ENCODE data around the gene DGUOK. TPM values are rescaled to one million over a fixed set of nuclear protein-coding genes. Genes with fewer than 3 reads are reported as not detected.

The DGUOK gene
- total RNA-seq, 2 donors from 2014 or later: 77.4 to 107 TPM

- Histone ChIP-seq H3K36me3 (no peaks in the 10 kb centered on the region), H3K4me3 (no peak overlapping the region), H3K9me3 (no peaks in the 10 kb centered on the region), H3K27ac (no peak overlapping the region), H3K27me3 (replicated peaks; ENCODE audit: insufficient read depth) (no peaks in the 10 kb centered on the region), H3K4me1 (replicated peaks) (peaks cover 9% of the 10 kb centered on the region)
- 89% methylated on average over 3 of the region's 3 CpGs for WGBS
- DNase-seq (ENCODE audit: low spot score): no peak
- TF ChIP-seq POLR2A (IDR thresholded peaks at IDR 0.05) (no peak), POLR2AphosphoS5 (IDR thresholded peaks at IDR 0.05) (no peak)
- TF ChIP-seq, protein P1, sequence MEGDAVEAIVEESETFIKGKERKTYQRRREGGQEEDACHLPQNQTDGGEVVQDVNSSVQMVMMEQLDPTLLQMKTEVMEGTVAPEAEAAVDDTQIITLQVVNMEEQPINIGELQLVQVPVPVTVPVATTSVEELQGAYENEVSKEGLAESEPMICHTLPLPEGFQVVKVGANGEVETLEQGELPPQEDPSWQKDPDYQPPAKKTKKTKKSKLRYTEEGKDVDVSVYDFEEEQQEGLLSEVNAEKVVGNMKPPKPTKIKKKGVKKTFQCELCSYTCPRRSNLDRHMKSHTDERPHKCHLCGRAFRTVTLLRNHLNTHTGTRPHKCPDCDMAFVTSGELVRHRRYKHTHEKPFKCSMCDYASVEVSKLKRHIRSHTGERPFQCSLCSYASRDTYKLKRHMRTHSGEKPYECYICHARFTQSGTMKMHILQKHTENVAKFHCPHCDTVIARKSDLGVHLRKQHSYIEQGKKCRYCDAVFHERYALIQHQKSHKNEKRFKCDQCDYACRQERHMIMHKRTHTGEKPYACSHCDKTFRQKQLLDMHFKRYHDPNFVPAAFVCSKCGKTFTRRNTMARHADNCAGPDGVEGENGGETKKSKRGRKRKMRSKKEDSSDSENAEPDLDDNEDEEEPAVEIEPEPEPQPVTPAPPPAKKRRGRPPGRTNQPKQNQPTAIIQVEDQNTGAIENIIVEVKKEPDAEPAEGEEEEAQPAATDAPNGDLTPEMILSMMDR (IDR thresholded peaks at IDR 0.05): no peak
- intact Hi-C loops (cut with DNase I): no loop called here
These were observed 6.5 kb downstream of the DGUOK start for GRCh38 chr2:73933194-73933593.

DNA sequence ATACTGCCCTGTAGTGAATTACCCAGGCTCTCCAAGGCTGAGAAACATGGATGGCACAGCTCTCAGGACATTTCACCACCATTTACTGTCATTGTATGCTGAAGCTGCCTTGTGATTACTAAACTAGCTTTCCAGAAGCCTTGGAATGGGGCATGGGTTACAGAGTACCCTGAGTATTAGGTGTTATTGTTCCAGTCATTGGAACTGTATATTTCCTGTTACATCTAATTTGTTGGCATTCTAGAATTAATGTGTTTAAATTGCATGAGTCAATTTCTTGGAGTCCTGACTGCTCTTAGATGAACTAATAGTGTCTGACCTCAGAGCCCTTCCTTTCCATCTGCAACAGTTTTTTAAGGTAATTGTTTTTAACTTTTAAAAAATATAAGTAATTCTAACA, 9.0 kb downstream of the DGUOK start:
- Histone ChIP-seq H3K4me1 (replicated peaks) (no peaks in the 10 kb centered on the region), H3K27me3 (replicated peaks; ENCODE audit: insufficient read depth) (no peaks in the 10 kb centered on the region), H3K9me3 (no peaks in the 10 kb centered on the region), H3K27ac (no peak overlapping the region), H3K4me3 (no peak overlapping the region), H3K36me3 (no peaks in the 10 kb centered on the region)
- TF ChIP-seq, protein P1 (IDR thresholded peaks at IDR 0.05): no peak
- TF ChIP-seq POLR2A (IDR thresholded peaks at IDR 0.05) (no peak), POLR2AphosphoS5 (IDR thresholded peaks at IDR 0.05) (no peak)
- DNase-seq (ENCODE audit: low spot score): no peak
- intact Hi-C loops (cut with DNase I): loop anchor here (5.0 kb wide), 1 partner anchor 62 kb away; no protein-coding TSS in a partner anchor

GRCh38 chr2:73937103-73937885, 10.6 kb downstream of the DGUOK start:
- no peak overlapping the region for H3K4me3 ChIP-seq
- H3K9me3 ChIP-seq: no peaks in the 10 kb centered on the region
- intact Hi-C loops (cut with DNase I): loop anchor here (5.0 kb wide), 1 partner anchor 60 kb away; no protein-coding TSS in a partner anchor
- H3K27me3 ChIP-seq (replicated peaks; ENCODE audit: insufficient read depth): no peaks in the 10 kb centered on the region
- no peak for DNase-seq (ENCODE audit: low spot score)
- no peaks in the 10 kb centered on the region for H3K4me1 ChIP-seq (replicated peaks)
- no peaks in the 10 kb centered on the region for H3K36me3 ChIP-seq
- WGBS: 85% methylated on average over 4 of the region's 4 CpGs
- TF ChIP-seq POLR2A (IDR thresholded peaks at IDR 0.05) (no peak), POLR2AphosphoS5 (IDR thresholded peaks at IDR 0.05) (no peak)
- TF ChIP-seq, protein P1 (IDR thresholded peaks at IDR 0.05): no peak
- no peak overlapping the region for H3K27ac ChIP-seq

DNA sequence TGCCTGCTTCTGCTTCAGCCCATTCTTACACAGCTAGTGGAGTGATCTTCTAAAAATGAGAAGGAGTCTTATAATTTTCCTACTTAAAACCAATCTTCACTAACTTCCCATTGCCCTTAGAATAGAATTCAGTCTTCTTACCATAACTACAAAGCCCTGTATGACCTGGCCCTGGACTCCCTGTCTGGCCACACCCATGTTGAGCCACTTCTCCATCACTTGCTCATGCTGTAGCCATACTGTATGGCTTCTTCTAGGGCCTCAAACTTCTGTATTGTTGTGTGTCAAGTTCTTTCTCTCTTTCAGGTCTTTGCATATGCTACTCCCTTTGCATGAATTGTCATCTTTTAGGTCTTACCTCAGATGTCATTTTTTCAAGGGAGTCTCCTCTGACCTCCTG, 11.2 kb downstream of the DGUOK start:
- Histone ChIP-seq H3K4me1 (replicated peaks) (no peaks in the 10 kb centered on the region), H3K27me3 (replicated peaks; ENCODE audit: insufficient read depth) (no peaks in the 10 kb centered on the region), H3K36me3 (no peaks in the 10 kb centered on the region), H3K27ac (no peak overlapping the region), H3K9me3 (no peaks in the 10 kb centered on the region), H3K4me3 (no peak overlapping the region)
- TF ChIP-seq, protein P1 (IDR thresholded peaks at IDR 0.05): no peak
- TF ChIP-seq POLR2AphosphoS5 (IDR thresholded peaks at IDR 0.05): no peak
- TF ChIP-seq POLR2A (IDR thresholded peaks at IDR 0.05): no peak
- intact Hi-C loops (cut with DNase I): loop anchor here (5.0 kb wide), 1 partner anchor 59 kb away; no protein-coding TSS in a partner anchor
- DNase-seq (ENCODE audit: low spot score): no peak

All from prostate gland (tissue), 2 donors.